Naive B cell (primary cell): ENCODE data around the gene ZNF787. TPM values are rescaled to one million over a fixed set of nuclear protein-coding genes. Genes with fewer than 3 reads are reported as not detected.

Experiments used
- ATAC-seq, 2 donors: fragments of 150-1000 bp; cut with Tn5 transposase; 2 replicates each; pipeline ENCODE4 v1.10.0; 2021; ENCODE audit warnings: low read depth in 2 of 2, mild to moderate bottlenecking in 2 of 2, moderate library complexity in 2 of 2
- DNase-seq: peaks from one replicate; pipeline ENCODE4 v3.0.0; 2022
- H3K27ac Mint-ChIP-seq, 6 donors: one replicate each; pipeline ENCODE4 v1.8.0; 2020 to 2022; ENCODE audit warnings: mild to moderate bottlenecking in 6 of 6, mixed read lengths in 6 of 6, moderate library complexity in 5 of 6, inconsistent platforms in 2 of 6
- H3K27me3 Mint-ChIP-seq, 3 donors: one replicate each; pipeline ENCODE4 v1.8.0; 2021 to 2022; ENCODE audit warnings: mixed read lengths in 3 of 3, mild to moderate bottlenecking in 1 of 3
- H3K36me3 Mint-ChIP-seq, 2 donors: one replicate each; pipeline ENCODE4 v1.8.0; 2020 to 2022; ENCODE audit warnings: mixed read lengths in 2 of 2, inconsistent platforms in 1 of 2, mild to moderate bottlenecking in 1 of 2
- H3K4me1 Mint-ChIP-seq, 3 donors: one replicate each; pipeline ENCODE4 v1.8.0; 2020 to 2022; ENCODE audit warnings: mixed read lengths in 3 of 3, inconsistent platforms in 1 of 3, mild to moderate bottlenecking in 1 of 3, moderate library complexity in 1 of 3
- H3K4me3 Mint-ChIP-seq, 8 donors: one replicate each; pipeline ENCODE4 v1.8.0; 2020 to 2022; ENCODE audit warnings: mild to moderate bottlenecking in 8 of 8, mixed read lengths in 8 of 8, moderate library complexity in 8 of 8, inconsistent platforms in 2 of 8
- H3K9me3 Mint-ChIP-seq, 7 donors: one replicate each; pipeline ENCODE4 v1.8.0; 2020 to 2022; ENCODE audit warnings: mixed read lengths in 7 of 7, mild to moderate bottlenecking in 5 of 7, inconsistent platforms in 2 of 7, moderate library complexity in 1 of 7
- polyA plus RNA-seq, 6 donors: library from polyadenylated mRNA; unstranded; fragments of 300-500 nt; fragmentation: Illumina TruSeq; gene quantifications; one replicate each; pipeline ENCODE4 v1.2.3, GENCODE V29; 2021; ENCODE audit warnings: low read depth in 6 of 6

Gene ZNF787
- polyA plus RNA-seq, result 1 to 10 TPM; 1.4 to 4.7 (median 2.5) TPM

GRCh38 chr19:56121180-56122167, at the start of gene ZNF787:
TSS of gene ZNF787 (minus strand) at chr19:56121295. CDS start at chr19:56103217, 18,078 bp downstream.
- H3K27me3 Mint-ChIP-seq, result no peaks in the 10 kb centered on the region
- DNase-seq (peak; percentile 99), ATAC-seq (peak; percentile 74 to 78)
- peaks cover 29 to 45% (median 32%) of the 10 kb centered on the region in 3 donors for H3K4me1 Mint-ChIP-seq
- no peaks in the 10 kb centered on the region for H3K36me3 Mint-ChIP-seq
- peak within 1 kb of the TSS; percentile 81 to 98 (median 95) for H3K4me3 Mint-ChIP-seq
- H3K27ac Mint-ChIP-seq, result peak within 1 kb of the TSS; percentile 98 to 100 (median 99)
- no peaks in the 10 kb centered on the region for H3K9me3 Mint-ChIP-seq

- peaks cover 0 to 5% (median 4%) of the 10 kb centered on the region in 3 donors for H3K4me1 Mint-ChIP-seq
- H3K36me3 Mint-ChIP-seq, result no peaks in the 10 kb centered on the region
- ATAC-seq (no peak), DNase-seq (no peak)
- H3K27ac Mint-ChIP-seq, result no peak overlapping the region
- H3K9me3 Mint-ChIP-seq, result no peaks in the 10 kb centered on the region
- no peak overlapping the region for H3K4me3 Mint-ChIP-seq
- peaks cover 0 to 44% (median 22%) of the 10 kb centered on the region in 3 donors for H3K27me3 Mint-ChIP-seq
These were observed 49.2 kb upstream of the ZNF787 start for GRCh38 chr19:56170261-56170660.

- Mint-ChIP-seq H3K4me1 (peaks cover 2 to 10% (median 4%) of the 10 kb centered on the region in 3 donors), H3K36me3 (no peaks in the 10 kb centered on the region), H3K4me3 (no peak overlapping the region), H3K9me3 (peaks cover 0 to 2% (median 0%) of the 10 kb centered on the region in 7 donors), H3K27me3 (peaks cover 4 to 39% (median 16%) of the 10 kb centered on the region in 3 donors), H3K27ac (no peak overlapping the region)
- DNase-seq, result no peak
- no peak for ATAC-seq
These were observed 46.0 kb upstream of the ZNF787 start for GRCh38 chr19:56167064-56167578.

- DNase-seq, result no peak
- Mint-ChIP-seq H3K27ac (peak overlapping the region in 1 of 6 donors; percentile 53), H3K27me3 (peaks cover 4 to 25% (median 8%) of the 10 kb centered on the region in 3 donors), H3K4me1 (peaks cover 2 to 8% (median 4%) of the 10 kb centered on the region in 3 donors), H3K4me3 (no peak overlapping the region), H3K36me3 (peaks cover 0 to 23% of the 10 kb centered on the region in 2 donors), H3K9me3 (peaks cover 0 to 2% (median 0%) of the 10 kb centered on the region in 7 donors)
- ATAC-seq, result no peak
These were observed 42.0 kb upstream of the ZNF787 start for GRCh38 chr19:56163097-56163496.

GRCh38 chr19:56162258-56162657, 41.2 kb upstream of the ZNF787 start:
- Mint-ChIP-seq H3K9me3 (peaks cover 0 to 2% (median 0%) of the 10 kb centered on the region in 7 donors), H3K4me3 (no peak overlapping the region), H3K27ac (peak overlapping the region in 1 of 6 donors; percentile 68), H3K36me3 (peaks cover 0 to 23% of the 10 kb centered on the region in 2 donors), H3K27me3 (peaks cover 4 to 22% (median 8%) of the 10 kb centered on the region in 3 donors), H3K4me1 (peaks cover 2 to 8% (median 4%) of the 10 kb centered on the region in 3 donors)
- DNase-seq (no peak), ATAC-seq (no peak)

GRCh38 chr19:56161534-56161933, 40.4 kb upstream of the ZNF787 start:
- peak overlapping the region in 1 of 6 donors; percentile 33 for H3K27ac Mint-ChIP-seq
- no peak overlapping the region for H3K4me3 Mint-ChIP-seq
- H3K4me1 Mint-ChIP-seq, result peaks cover 2 to 8% (median 4%) of the 10 kb centered on the region in 3 donors
- H3K9me3 Mint-ChIP-seq, result peaks cover 0 to 2% (median 0%) of the 10 kb centered on the region in 7 donors
- H3K27me3 Mint-ChIP-seq, result peaks cover 4 to 20% (median 8%) of the 10 kb centered on the region in 3 donors
- no peak for ATAC-seq
- H3K36me3 Mint-ChIP-seq, result peaks cover 0 to 23% of the 10 kb centered on the region in 2 donors
- no peak for DNase-seq

GRCh38 chr19:56159622-56160271, 38.7 kb upstream of the ZNF787 start:
- peaks cover 0 to 23% of the 10 kb centered on the region in 2 donors for H3K36me3 Mint-ChIP-seq
- DNase-seq (no peak), ATAC-seq (no peak)
- H3K9me3 Mint-ChIP-seq, result peaks cover 0 to 2% (median 0%) of the 10 kb centered on the region in 7 donors
- H3K27me3 Mint-ChIP-seq, result peaks cover under 1 to 8% (median 3%) of the 10 kb centered on the region in 3 donors
- H3K27ac Mint-ChIP-seq, result no peak overlapping the region
- H3K4me1 Mint-ChIP-seq, result peaks cover 0 to 8% (median 2%) of the 10 kb centered on the region in 3 donors
- no peak overlapping the region for H3K4me3 Mint-ChIP-seq

GRCh38 chr19:56159009-56159559, 38.0 kb upstream of the ZNF787 start:
- no peak for DNase-seq
- Mint-ChIP-seq H3K4me1 (peaks cover 0 to 8% (median 2%) of the 10 kb centered on the region in 3 donors), H3K9me3 (peaks cover 0 to 2% (median 0%) of the 10 kb centered on the region in 7 donors), H3K4me3 (no peak overlapping the region), H3K27ac (no peak overlapping the region), H3K36me3 (peaks cover 0 to 23% of the 10 kb centered on the region in 2 donors), H3K27me3 (peaks cover 0 to 2% (median 0%) of the 10 kb centered on the region in 3 donors)
- ATAC-seq, result no peak

- H3K27me3 Mint-ChIP-seq, result no peaks in the 10 kb centered on the region
- DNase-seq (no peak), ATAC-seq (no peak)
- no peak overlapping the region for H3K27ac Mint-ChIP-seq
- peaks cover 4 to 11% (median 7%) of the 10 kb centered on the region in 3 donors for H3K4me1 Mint-ChIP-seq
- H3K4me3 Mint-ChIP-seq, result no peak overlapping the region
- peaks cover 0 to under 1% (median 0%) of the 10 kb centered on the region in 7 donors for H3K9me3 Mint-ChIP-seq
- peaks cover 0 to 23% of the 10 kb centered on the region in 2 donors for H3K36me3 Mint-ChIP-seq
These were observed 37.2 kb upstream of the ZNF787 start for GRCh38 chr19:56158170-56158757.

GRCh38 chr19:56156768-56157167, 35.7 kb upstream of the ZNF787 start:
- Mint-ChIP-seq H3K9me3 (no peaks in the 10 kb centered on the region), H3K4me3 (no peak overlapping the region), H3K27ac (no peak overlapping the region), H3K36me3 (peaks cover 0 to 23% of the 10 kb centered on the region in 2 donors), H3K4me1 (peaks cover 10 to 14% (median 13%) of the 10 kb centered on the region in 3 donors), H3K27me3 (no peaks in the 10 kb centered on the region)
- DNase-seq (no peak), ATAC-seq (no peak)

GRCh38 chr19:56155124-56155687, 34.1 kb upstream of the ZNF787 start:
- DNase-seq (no peak), ATAC-seq (no peak)
- Mint-ChIP-seq H3K36me3 (peaks cover 0 to 21% of the 10 kb centered on the region in 2 donors), H3K27me3 (no peaks in the 10 kb centered on the region), H3K4me3 (no peak overlapping the region), H3K27ac (peak overlapping the region in 1 of 6 donors; percentile 38), H3K9me3 (no peaks in the 10 kb centered on the region), H3K4me1 (peaks cover 14 to 16% (median 14%) of the 10 kb centered on the region in 3 donors)

- Mint-ChIP-seq H3K4me3 (no peak overlapping the region), H3K27me3 (no peaks in the 10 kb centered on the region), H3K4me1 (peaks cover 11 to 14% (median 14%) of the 10 kb centered on the region in 3 donors), H3K9me3 (peaks cover 0 to 2% (median 0%) of the 10 kb centered on the region in 7 donors), H3K27ac (peak overlapping the region in 4 of 6 donors; percentile 12 to 65 (median 19)), H3K36me3 (peaks cover 0 to 14% of the 10 kb centered on the region in 2 donors)
- ATAC-seq (no peak), DNase-seq (no peak)
These were observed 32.4 kb upstream of the ZNF787 start for GRCh38 chr19:56153507-56153906.
